SIG-M5 treated with dmso at 0.1 percent for 504 hours (cell line): Measurements from ENCODE around the gene LRFN2.

ENCODE experiments used
- DNase-seq: peaks from one replicate; lab custom pipeline; 2025; ENCODE audit not compliant: unreplicated experiment; lab: John Stamatoyannopoulos, UW

Gene LRFN2

GRCh38 chr6:40587240-40588069, at the start of gene LRFN2:
LRFN2 (minus strand) TSS chr6:40587364.
- peak; percentile 17 for DNase-seq

- DNase-seq = no peak
Measured at GRCh38 chr6:40634429-40634828, 47.3 kb upstream of the LRFN2 start.

GRCh38 chr6:40631744-40632143, 44.6 kb upstream of the LRFN2 start:
- DNase-seq = no peak

- DNase-seq = no peak
Measured at GRCh38 chr6:40630488-40630887, 43.3 kb upstream of the LRFN2 start.

- no peak for DNase-seq
Measured at GRCh38 chr6:40630051-40630450, 42.9 kb upstream of the LRFN2 start.

- DNase-seq = no peak
Measured at GRCh38 chr6:40629463-40629862, 42.3 kb upstream of the LRFN2 start.

GRCh38 chr6:40627316-40627715, 40.2 kb upstream of the LRFN2 start:
- no peak for DNase-seq

- no peak for DNase-seq
Measured at GRCh38 chr6:40626886-40627285, 39.7 kb upstream of the LRFN2 start.

- DNase-seq = no peak
Measured at GRCh38 chr6:40623932-40624331, 36.8 kb upstream of the LRFN2 start.

- DNase-seq = no peak
Measured at GRCh38 chr6:40623178-40623577, 36.0 kb upstream of the LRFN2 start.

GRCh38 chr6:40620574-40621240, 33.5 kb upstream of the LRFN2 start:
- no peak for DNase-seq

- DNase-seq = no peak
Measured at GRCh38 chr6:40614671-40615070, 27.5 kb upstream of the LRFN2 start.

- DNase-seq = no peak
Measured at GRCh38 chr6:40611912-40612311, 24.7 kb upstream of the LRFN2 start.

- no peak for DNase-seq
Measured at GRCh38 chr6:40611434-40611833, 24.3 kb upstream of the LRFN2 start.

GRCh38 chr6:40610229-40610628, 23.1 kb upstream of the LRFN2 start:
- no peak for DNase-seq

- no peak for DNase-seq
Measured at GRCh38 chr6:40606981-40607380, 19.8 kb upstream of the LRFN2 start.

GRCh38 chr6:40606526-40606925, 19.4 kb upstream of the LRFN2 start:
- no peak for DNase-seq

GRCh38 chr6:40604082-40604481, 16.9 kb upstream of the LRFN2 start:
- no peak for DNase-seq

- DNase-seq = no peak
Measured at GRCh38 chr6:40599555-40599954, 12.4 kb upstream of the LRFN2 start.

GRCh38 chr6:40598516-40598915, 11.4 kb upstream of the LRFN2 start:
- no peak for DNase-seq

- DNase-seq = no peak
Measured at GRCh38 chr6:40597301-40597700, 10.1 kb upstream of the LRFN2 start.

GRCh38 chr6:40588480-40588879, 1.3 kb upstream of the LRFN2 start:
- no peak for DNase-seq

GRCh38 chr6:40588070-40588384, 863 bp upstream of the LRFN2 start:
- no peak for DNase-seq
